GM23338 (cell line): ENCODE measurements around the gene ANKRD11. TPM values are rescaled to one million over a fixed set of nuclear protein-coding genes. Genes with fewer than 3 reads are reported as not detected.

Experiments used
- ATAC-seq: fragments of 200-7000 bp; cut with Tn5 transposase; 3 replicates; pipeline ENCODE4 v1.9.1; 2020
- DNase-seq: peaks from one replicate; pipeline ENCODE4 v3.0.0-alpha.2; 2015; ENCODE audit warnings: low spot score
- H2AFZ ChIP-seq: fragments of 200-600 bp; sonication (generic); 2 replicates; pipeline ENCODE4 v1.8.0; 2016; ENCODE audit warnings: antibody characterized with exemption, mild to moderate bottlenecking, moderate library complexity
- H3F3A ChIP-seq: fragments of 200-600 bp; sonication (generic); replicated peaks from 2 replicates; pipeline ENCODE4 v1.8.0; 2017; ENCODE audit warnings: antibody characterized with exemption, mixed run types, low read depth
- H3K27ac ChIP-seq: fragments of 200-600 bp; sonication (generic); 2 replicates; pipeline ENCODE4 v1.6.1; 2016; ENCODE audit warnings: low read depth
- H3K27me3 ChIP-seq: fragments of 200-600 bp; sonication (generic); 2 replicates; pipeline ENCODE4 v1.8.0; 2016; ENCODE audit warnings: mild to moderate bottlenecking, mixed run types, moderate library complexity; ENCODE audit not compliant: insufficient read depth
- H3K36me3 ChIP-seq: fragments of 200-600 bp; sonication (generic); 2 replicates; pipeline ENCODE4 v1.8.0; 2016; ENCODE audit warnings: mild to moderate bottlenecking; ENCODE audit not compliant: insufficient read depth
- H3K4me1 ChIP-seq: fragments of 200-600 bp; sonication (generic); 2 replicates; pipeline ENCODE4 v1.8.0; 2016; ENCODE audit warnings: mild to moderate bottlenecking, moderate library complexity; ENCODE audit not compliant: insufficient read depth
- H3K4me2 ChIP-seq: fragments of 200-600 bp; sonication (generic); 2 replicates; pipeline ENCODE4 v1.7.1; 2017; ENCODE audit warnings: mixed run types
- H3K4me3 ChIP-seq: fragments of 200-600 bp; sonication (generic); 2 replicates; pipeline ENCODE4 v1.6.1; 2016; ENCODE audit warnings: mixed run types
- H3K79me2 ChIP-seq: fragments of 200-600 bp; sonication (generic); replicated peaks from 2 replicates; pipeline ENCODE4 v1.8.0; 2017; ENCODE audit warnings: mild to moderate bottlenecking; ENCODE audit not compliant: insufficient read depth
- H3K9me2 ChIP-seq: fragments of 200-600 bp; sonication (generic); 2 replicates; pipeline ENCODE4 v1.8.0; 2017; ENCODE audit not compliant: insufficient read depth
- H4K20me1 ChIP-seq: fragments of 200-600 bp; sonication (generic); replicated peaks from 2 replicates; pipeline ENCODE4 v1.8.0; 2017; ENCODE audit warnings: mild to moderate bottlenecking; ENCODE audit not compliant: insufficient read depth
- H3K27ac Mint-ChIP-seq: 2 replicates; pipeline ENCODE4 v1.8.0; 2020; ENCODE audit warnings: inconsistent platforms, mild to moderate bottlenecking, moderate library complexity, mixed read lengths
- H3K27me3 Mint-ChIP-seq: 3 replicates; pipeline ENCODE4 v1.8.0; 2022; ENCODE audit warnings: low read depth, mild to moderate bottlenecking, moderate library complexity, mixed read lengths, inconsistent platforms; ENCODE audit not compliant: insufficient read depth, poor library complexity
- H3K36me3 Mint-ChIP-seq: 3 replicates; pipeline ENCODE4 v1.8.0; 2021; ENCODE audit warnings: low read depth, mild to moderate bottlenecking, inconsistent platforms, moderate library complexity, mixed read lengths
- H3K4me1 Mint-ChIP-seq: 3 replicates; pipeline ENCODE4 v1.8.0; 2020; ENCODE audit warnings: mild to moderate bottlenecking, inconsistent platforms, mixed read lengths
- H3K4me3 Mint-ChIP-seq: 3 replicates; pipeline ENCODE4 v1.8.0; 2021; ENCODE audit warnings: moderate library complexity, mild to moderate bottlenecking, inconsistent platforms, mixed read lengths
- H3K9me3 Mint-ChIP-seq: 3 replicates; pipeline ENCODE4 v1.8.0; 2020; ENCODE audit warnings: moderate library complexity, mild to moderate bottlenecking, inconsistent platforms, mixed read lengths
- CTCF ChIP-seq, 2 experiments: fragments of 200-600 bp in 1 of 2; sonication (generic) in 1 of 2; conservative IDR thresholded peaks; 2 replicates each; pipeline versions ENCODE4 v1.5.1 to v1.6.1; 2016 to 2017; ENCODE audit warnings: antibody characterized with exemption in 2 of 2, low read depth in 2 of 2, mild to moderate bottlenecking in 2 of 2, moderate library complexity in 1 of 2
- EZH2phosphoT487 ChIP-seq: fragments of 200-600 bp; sonication (generic); IDR thresholded peaks from one replicate; pipeline ENCODE4 v1.8.1; 2018; ENCODE audit warnings: antibody characterized with exemption; ENCODE audit not compliant: unreplicated experiment
- JUNB ChIP-seq: IDR thresholded peaks from one replicate; pipeline ENCODE4 v1.6.1; 2016; ENCODE audit warnings: antibody characterized with exemption; ENCODE audit not compliant: unreplicated experiment
- NANOG ChIP-seq: IDR thresholded peaks from 2 replicates; pipeline ENCODE4 v1.6.1; 2016; ENCODE audit warnings: antibody characterized with exemption, borderline replicate concordance
- REST ChIP-seq: IDR thresholded peaks from one replicate; pipeline ENCODE4 v1.6.1; 2018; ENCODE audit warnings: antibody characterized with exemption; ENCODE audit not compliant: unreplicated experiment
- STAT1 ChIP-seq: IDR thresholded peaks from one replicate; pipeline ENCODE4 v1.6.1; 2016; ENCODE audit warnings: antibody characterized with exemption; ENCODE audit not compliant: unreplicated experiment
- ZNF331 ChIP-seq: fragments of 250-450 bp; sonication (Bioruptor Pico); IDR thresholded peaks from 2 replicates; pipeline ENCODE4 v1.5.0; 2020; ENCODE audit warnings: low read depth, mild to moderate bottlenecking, moderate library complexity
- ZNF462 ChIP-seq: fragments of 250-450 bp; sonication (Bioruptor Pico); IDR thresholded peaks from 2 replicates; pipeline ENCODE4 v1.5.0; 2020; ENCODE audit warnings: mild to moderate bottlenecking, moderate library complexity
- polyA plus RNA-seq: library from polyadenylated mRNA; unstranded; fragments of >200 nt; fragmentation: Nextera tagmentation; extraction: Ambion mirVana; gene quantifications from 2 replicates; pipeline ENCODE4 v1.2.1, GENCODE V29; 2016
- total RNA-seq: library from RNA; depleted of rRNA; stranded (reverse); fragments of >200 nt; shearing (Covaris generic); gene quantifications from 2 replicates; pipeline ENCODE4 v1.2.3, GENCODE V29; 2014

Gene ANKRD11
- total and polyA plus RNA-seq, 2 experiments from 2014 or later = 130 to 159 TPM

- H3K36me3 Mint-ChIP-seq = peaks cover 30% of the 10 kb centered on the region
- Histone ChIP-seq H3K27me3 (no peaks in the 10 kb centered on the region), H3K4me1 (peaks cover 34% of the 10 kb centered on the region), H3K79me2 (peaks cover 99% of the 10 kb centered on the region), H3K4me3 (no peak overlapping the region), H3K36me3 (no peaks in the 10 kb centered on the region; the same call in 1 of the 2 replicates), H3K27ac (peak overlapping the region; percentile 83), H2AFZ (no peak overlapping the region), H4K20me1 (peaks cover 69% of the 10 kb centered on the region), H3K9me2 (no peaks in the 10 kb centered on the region), H3F3A (0 out of 2 replicates have a peak, but pooled peaks cover 2% of the 10 kb centered on the region), H3K4me2 (peak overlapping the region; percentile 51; the same call in 1 of the 2 replicates)
- no peaks in the 10 kb centered on the region; the same call in 2 of the 3 replicates for H3K9me3 Mint-ChIP-seq
- peaks cover 40% of the 10 kb centered on the region for H3K27me3 Mint-ChIP-seq
- peak; percentile 8 to 47; a peak in 2 of 4 replicates for TF ChIP-seq CTCF (conservative IDR thresholded peaks at IDR 0.05; ENCODE audit: low read depth in 2 of 2)
- no peak for TF ChIP-seq EZH2phosphoT487
- ATAC-seq (peak; percentile 4; the same call in 1 of the 3 replicates), DNase-seq (no peak)
- H3K4me3 Mint-ChIP-seq = no peak overlapping the region; the same call in 2 of the 3 replicates
- peaks cover 73% of the 10 kb centered on the region for H3K4me1 Mint-ChIP-seq
- peak overlapping the region; percentile 23 for H3K27ac Mint-ChIP-seq
These were observed 173.7 kb downstream of the ANKRD11 start for GRCh38 chr16:89316701-89317100.

GRCh38 chr16:89315791-89316581, 174.4 kb downstream of the ANKRD11 start:
- no peak for DNase-seq
- H3K4me3 ChIP-seq = no peak overlapping the region
- peaks cover 29% of the 10 kb centered on the region for H3K4me1 ChIP-seq
- no peaks in the 10 kb centered on the region for H3K27me3 ChIP-seq
- Mint-ChIP-seq H3K27me3 (peaks cover 40% of the 10 kb centered on the region), H3K4me3 (no peak overlapping the region; the same call in 2 of the 3 replicates), H3K36me3 (peaks cover 34% of the 10 kb centered on the region), H3K27ac (peak overlapping the region; percentile 88), H3K4me1 (peaks cover 67% of the 10 kb centered on the region), H3K9me3 (no peaks in the 10 kb centered on the region; the same call in 2 of the 3 replicates)
- H3K79me2 ChIP-seq = peaks cover 100% of the 10 kb centered on the region
- H3K4me2 ChIP-seq = 0 out of 2 replicates have a peak overlapping the region, but pooled peaks have one; percentile 32
- H3K36me3 ChIP-seq = no peaks in the 10 kb centered on the region; the same call in 1 of the 2 replicates
- H4K20me1 ChIP-seq = peaks cover 69% of the 10 kb centered on the region
- ATAC-seq = no peak
- H3F3A ChIP-seq = no peaks in the 10 kb centered on the region; the same call in 1 of the 2 replicates
- no peaks in the 10 kb centered on the region for H3K9me2 ChIP-seq
- no peak overlapping the region for H2AFZ ChIP-seq
- H3K27ac ChIP-seq = peak overlapping the region; percentile 83
- no peak for TF ChIP-seq JUNB
- no peak for TF ChIP-seq STAT1
- no peak for TF ChIP-seq ZNF462
- no peak for TF ChIP-seq ZNF331 (CRISPR knock-in tag)
- TF ChIP-seq NANOG = no peak
- no peak for TF ChIP-seq REST
